ENCODE measurements around the gene ATXN3.

Gene ATXN3

GRCh38 chr14:92022036-92022435, 84.3 kb downstream of the ATXN3 start:
- no peak overlapping the region for H3K27ac ChIP-seq
- no peak for TF ChIP-seq ZFX (IDR thresholded peaks at IDR 0.05; ENCODE audit: borderline replicate concordance)
- TF ChIP-seq CTCF (IDR thresholded peaks at IDR 0.05): no peak

- no peak overlapping the region for H3K27ac ChIP-seq
- TF ChIP-seq ZFX (IDR thresholded peaks at IDR 0.05; ENCODE audit: borderline replicate concordance): no peak
- no peak for TF ChIP-seq CTCF (IDR thresholded peaks at IDR 0.05)
These were observed 84.9 kb downstream of the ATXN3 start for GRCh38 chr14:92021523-92021922.

GRCh38 chr14:92014040-92014439, 92.3 kb downstream of the ATXN3 start:
- TF ChIP-seq CTCF (IDR thresholded peaks at IDR 0.05): no peak
- no peak for TF ChIP-seq ZFX (IDR thresholded peaks at IDR 0.05; ENCODE audit: borderline replicate concordance)
- no peak overlapping the region for H3K27ac ChIP-seq

GRCh38 chr14:92012121-92012748, 94.1 kb downstream of the ATXN3 start:
- H3K27ac ChIP-seq: no peak overlapping the region
- TF ChIP-seq CTCF (IDR thresholded peaks at IDR 0.05) (no peak), ZFX (IDR thresholded peaks at IDR 0.05; ENCODE audit: borderline replicate concordance) (no peak)

DNA sequence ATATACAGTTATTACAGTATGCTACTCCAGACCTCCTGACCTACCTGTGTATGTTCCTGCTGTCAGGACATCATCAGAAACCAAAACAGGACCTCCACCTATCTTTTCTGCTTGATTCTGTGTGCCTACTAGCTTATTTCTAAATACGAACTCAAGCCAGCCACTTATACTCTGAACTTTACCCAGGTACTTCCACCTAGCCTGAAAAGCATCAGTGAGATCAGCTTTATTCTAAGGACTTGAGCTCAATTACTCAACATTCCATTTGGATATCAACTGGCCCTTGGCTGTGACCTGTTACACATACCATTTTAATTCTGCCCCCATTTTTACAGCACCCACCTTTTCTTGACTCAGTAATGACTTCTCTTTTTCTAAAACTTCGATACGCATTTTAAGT, 95.7 kb downstream of the ATXN3 start:
- TF ChIP-seq ZFX (IDR thresholded peaks at IDR 0.05; ENCODE audit: borderline replicate concordance) (no peak), CTCF (IDR thresholded peaks at IDR 0.05) (no peak)
- H3K27ac ChIP-seq: no peak overlapping the region

DNA sequence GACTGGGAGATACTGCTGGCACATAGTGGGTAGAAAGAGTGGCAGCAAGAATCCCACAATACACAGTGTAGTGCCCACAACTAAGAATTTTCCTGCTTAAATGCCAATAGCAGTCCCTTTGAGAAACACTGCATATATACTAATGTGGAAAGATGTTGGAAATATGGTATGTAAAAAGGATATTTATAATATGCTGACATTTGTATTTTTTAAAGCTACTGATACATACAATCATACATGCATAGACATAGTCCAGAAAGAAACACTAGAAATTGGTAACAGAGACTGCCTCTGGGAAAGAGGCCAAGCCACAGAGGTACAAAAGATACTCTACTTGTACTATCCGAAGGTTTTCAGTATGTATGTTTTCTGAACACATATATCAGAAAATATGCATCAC, 96.8 kb downstream of the ATXN3 start:
- no peak overlapping the region for H3K27ac ChIP-seq
- no peak for TF ChIP-seq ZFX (IDR thresholded peaks at IDR 0.05; ENCODE audit: borderline replicate concordance)
- no peak for TF ChIP-seq CTCF (IDR thresholded peaks at IDR 0.05)
